GM12878 (cell line): ENCODE results near the gene POU5F1.

Experiments
- CREB1 ChIP-seq: IDR thresholded peaks from 2 replicates; pipeline ENCODE4 v1.6.1; 2012; ENCODE audit warnings: low read depth, mild to moderate bottlenecking, inconsistent platforms
- EP300 ChIP-seq, 2 experiments: fragments of 150-350 bp in 1 of 2; IDR thresholded peaks; 2 replicates each; pipeline ENCODE4 v1.6.1; 2011 to 2012; ENCODE audit warnings: low read depth in 2 of 2, low read length in 2 of 2, borderline replicate concordance in 1 of 2, improper control_type of control experiment in 1 of 2, inconsistent platforms in 1 of 2; ENCODE audit not compliant: control insufficient read depth in 1 of 2
- EZH2 ChIP-seq: IDR thresholded peaks from 2 replicates; pipeline ENCODE4 v1.6.1; 2012; ENCODE audit warnings: low read depth, mild to moderate bottlenecking, control low read depth, inconsistent platforms, low read length, borderline replicate concordance; ENCODE audit not compliant: control insufficient read depth
- IRF4 ChIP-seq: IDR thresholded peaks from 2 replicates; pipeline ENCODE4 v1.6.1; 2011; ENCODE audit warnings: low read depth, low read length
- RELA ChIP-seq: fragments of 450-650 bp; IDR thresholded peaks from 2 replicates; pipeline ENCODE4 v1.8.0; 2014; ENCODE audit warnings: borderline replicate concordance; ENCODE audit not compliant: partially characterized antibody
- SP1 ChIP-seq: IDR thresholded peaks from one replicate; pipeline ENCODE4 v1.6.1; 2011; ENCODE audit warnings: low read depth, low read length
- YY1 ChIP-seq: IDR thresholded peaks from 2 replicates; pipeline ENCODE4 v1.6.1; 2011; ENCODE audit warnings: low read depth, mild to moderate bottlenecking, low read length
- ZNF274 ChIP-seq: IDR thresholded peaks from one replicate; pipeline ENCODE4 v1.8.0; 2011; ENCODE audit not compliant: insufficient read length, insufficient read depth
- TF ChIP-seq, protein P1 (sequence below), 3 experiments: IDR thresholded peaks in 2 of 3; conservative IDR thresholded peaks in 1 of 3; 2 replicates each; pipeline ENCODE4 v1.5.1; 2011; ENCODE audit warnings: low read depth in 3 of 3, low read length in 3 of 3, mild to moderate bottlenecking in 3 of 3, control low read depth in 2 of 3, moderate library complexity in 2 of 3, inconsistent platforms in 1 of 3, mixed read lengths in 1 of 3; ENCODE audit not compliant: control insufficient read depth in 2 of 3, insufficient read depth in 1 of 3; ENCODE audit errors: extremely low read depth in 1 of 3
- TF ChIP-seq, protein P2 (sequence below): IDR thresholded peaks from 2 replicates; pipeline ENCODE4 v1.6.1; 2012; ENCODE audit warnings: low read depth, low read length, improper control_type of control experiment
- TF ChIP-seq, protein P3 (sequence below): IDR thresholded peaks from 2 replicates; pipeline ENCODE4 v1.6.1; 2012; ENCODE audit warnings: mild to moderate bottlenecking, low read depth, low read length
- TF ChIP-seq, protein P4 (sequence below): IDR thresholded peaks from 2 replicates; pipeline ENCODE4 v1.6.1; 2011; ENCODE audit warnings: mild to moderate bottlenecking, low read depth, low read length, moderate library complexity; ENCODE audit not compliant: insufficient replicate concordance

DNA sequence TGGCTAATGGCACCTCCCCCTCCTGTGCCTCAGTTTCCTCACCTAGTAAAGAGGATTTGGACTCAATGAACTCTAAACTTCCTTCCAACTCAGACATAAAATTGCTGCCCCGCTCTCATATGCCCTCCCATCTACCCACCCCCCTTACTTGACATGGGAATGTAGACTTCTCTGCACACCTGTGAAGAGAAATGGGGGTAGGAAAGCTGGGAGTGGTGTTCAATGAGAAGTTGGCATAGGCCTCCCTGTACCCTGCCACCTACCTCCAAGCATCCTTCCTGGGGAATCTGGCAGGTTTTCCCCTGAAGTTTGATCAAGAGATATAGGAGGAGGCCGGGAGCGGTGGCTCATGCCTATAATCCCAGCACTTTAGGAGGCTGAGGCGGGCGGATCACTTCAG lies 3.9 kb upstream of the POU5F1 start:
- TF ChIP-seq IRF4 (no peak), SP1 (no peak), CREB1 (no peak), EP300 (IDR thresholded peaks at IDR 0.05; ENCODE audit: borderline replicate concordance in 1 of 2, control insufficient read depth in 1 of 2, low read depth in 2 of 2, low read length in 2 of 2) (no peak), EZH2 (no peak), YY1 (no peak), RELA (no peak), ZNF274 (no peak)
- TF ChIP-seq, protein P1, sequence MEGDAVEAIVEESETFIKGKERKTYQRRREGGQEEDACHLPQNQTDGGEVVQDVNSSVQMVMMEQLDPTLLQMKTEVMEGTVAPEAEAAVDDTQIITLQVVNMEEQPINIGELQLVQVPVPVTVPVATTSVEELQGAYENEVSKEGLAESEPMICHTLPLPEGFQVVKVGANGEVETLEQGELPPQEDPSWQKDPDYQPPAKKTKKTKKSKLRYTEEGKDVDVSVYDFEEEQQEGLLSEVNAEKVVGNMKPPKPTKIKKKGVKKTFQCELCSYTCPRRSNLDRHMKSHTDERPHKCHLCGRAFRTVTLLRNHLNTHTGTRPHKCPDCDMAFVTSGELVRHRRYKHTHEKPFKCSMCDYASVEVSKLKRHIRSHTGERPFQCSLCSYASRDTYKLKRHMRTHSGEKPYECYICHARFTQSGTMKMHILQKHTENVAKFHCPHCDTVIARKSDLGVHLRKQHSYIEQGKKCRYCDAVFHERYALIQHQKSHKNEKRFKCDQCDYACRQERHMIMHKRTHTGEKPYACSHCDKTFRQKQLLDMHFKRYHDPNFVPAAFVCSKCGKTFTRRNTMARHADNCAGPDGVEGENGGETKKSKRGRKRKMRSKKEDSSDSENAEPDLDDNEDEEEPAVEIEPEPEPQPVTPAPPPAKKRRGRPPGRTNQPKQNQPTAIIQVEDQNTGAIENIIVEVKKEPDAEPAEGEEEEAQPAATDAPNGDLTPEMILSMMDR (IDR thresholded peaks at IDR 0.05 in 2 of 3, conservative IDR thresholded peaks at IDR 0.05 in 1 of 3; ENCODE audit: control insufficient read depth in 2 of 3, extremely low read depth in 1 of 3, insufficient read depth in 1 of 3, low read depth in 3 of 3, low read length in 3 of 3), result no peak
- TF ChIP-seq, protein P2, sequence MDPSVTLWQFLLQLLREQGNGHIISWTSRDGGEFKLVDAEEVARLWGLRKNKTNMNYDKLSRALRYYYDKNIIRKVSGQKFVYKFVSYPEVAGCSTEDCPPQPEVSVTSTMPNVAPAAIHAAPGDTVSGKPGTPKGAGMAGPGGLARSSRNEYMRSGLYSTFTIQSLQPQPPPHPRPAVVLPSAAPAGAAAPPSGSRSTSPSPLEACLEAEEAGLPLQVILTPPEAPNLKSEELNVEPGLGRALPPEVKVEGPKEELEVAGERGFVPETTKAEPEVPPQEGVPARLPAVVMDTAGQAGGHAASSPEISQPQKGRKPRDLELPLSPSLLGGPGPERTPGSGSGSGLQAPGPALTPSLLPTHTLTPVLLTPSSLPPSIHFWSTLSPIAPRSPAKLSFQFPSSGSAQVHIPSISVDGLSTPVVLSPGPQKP, result no peak
- TF ChIP-seq, protein P3, sequence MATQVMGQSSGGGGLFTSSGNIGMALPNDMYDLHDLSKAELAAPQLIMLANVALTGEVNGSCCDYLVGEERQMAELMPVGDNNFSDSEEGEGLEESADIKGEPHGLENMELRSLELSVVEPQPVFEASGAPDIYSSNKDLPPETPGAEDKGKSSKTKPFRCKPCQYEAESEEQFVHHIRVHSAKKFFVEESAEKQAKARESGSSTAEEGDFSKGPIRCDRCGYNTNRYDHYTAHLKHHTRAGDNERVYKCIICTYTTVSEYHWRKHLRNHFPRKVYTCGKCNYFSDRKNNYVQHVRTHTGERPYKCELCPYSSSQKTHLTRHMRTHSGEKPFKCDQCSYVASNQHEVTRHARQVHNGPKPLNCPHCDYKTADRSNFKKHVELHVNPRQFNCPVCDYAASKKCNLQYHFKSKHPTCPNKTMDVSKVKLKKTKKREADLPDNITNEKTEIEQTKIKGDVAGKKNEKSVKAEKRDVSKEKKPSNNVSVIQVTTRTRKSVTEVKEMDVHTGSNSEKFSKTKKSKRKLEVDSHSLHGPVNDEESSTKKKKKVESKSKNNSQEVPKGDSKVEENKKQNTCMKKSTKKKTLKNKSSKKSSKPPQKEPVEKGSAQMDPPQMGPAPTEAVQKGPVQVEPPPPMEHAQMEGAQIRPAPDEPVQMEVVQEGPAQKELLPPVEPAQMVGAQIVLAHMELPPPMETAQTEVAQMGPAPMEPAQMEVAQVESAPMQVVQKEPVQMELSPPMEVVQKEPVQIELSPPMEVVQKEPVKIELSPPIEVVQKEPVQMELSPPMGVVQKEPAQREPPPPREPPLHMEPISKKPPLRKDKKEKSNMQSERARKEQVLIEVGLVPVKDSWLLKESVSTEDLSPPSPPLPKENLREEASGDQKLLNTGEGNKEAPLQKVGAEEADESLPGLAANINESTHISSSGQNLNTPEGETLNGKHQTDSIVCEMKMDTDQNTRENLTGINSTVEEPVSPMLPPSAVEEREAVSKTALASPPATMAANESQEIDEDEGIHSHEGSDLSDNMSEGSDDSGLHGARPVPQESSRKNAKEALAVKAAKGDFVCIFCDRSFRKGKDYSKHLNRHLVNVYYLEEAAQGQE, result no peak
- TF ChIP-seq, protein P4, sequence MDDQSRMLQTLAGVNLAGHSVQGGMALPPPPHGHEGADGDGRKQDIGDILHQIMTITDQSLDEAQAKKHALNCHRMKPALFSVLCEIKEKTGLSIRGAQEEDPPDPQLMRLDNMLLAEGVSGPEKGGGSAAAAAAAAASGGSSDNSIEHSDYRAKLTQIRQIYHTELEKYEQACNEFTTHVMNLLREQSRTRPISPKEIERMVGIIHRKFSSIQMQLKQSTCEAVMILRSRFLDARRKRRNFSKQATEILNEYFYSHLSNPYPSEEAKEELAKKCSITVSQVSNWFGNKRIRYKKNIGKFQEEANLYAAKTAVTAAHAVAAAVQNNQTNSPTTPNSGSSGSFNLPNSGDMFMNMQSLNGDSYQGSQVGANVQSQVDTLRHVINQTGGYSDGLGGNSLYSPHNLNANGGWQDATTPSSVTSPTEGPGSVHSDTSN, result no peak
